Activated naive CD8-positive, alpha-beta T cell treated with anti-CD3 and anti-CD28 coated beads, Interleukin-2, amount 10 ng/mL, durations not matched to agents 7 days and 5 days (primary cell): ENCODE data around the gene CFAP46. TPM values are rescaled to one million over a fixed set of nuclear protein-coding genes. Genes with fewer than 3 reads are reported as not detected.
A peak's percentile ranks its signal among the peaks of the same experiment; 100 is the strongest.
"Not testable (repeated sequence)": the region's sequence is repeated elsewhere in the genome, so short reads cannot be mapped to it uniquely, and the experiment has no call there.

Experiments used
- ATAC-seq: fragments of 150-1000 bp; cut with Tn5 transposase; one replicate; pipeline ENCODE4 v1.10.0; 2021; ENCODE audit warnings: low read depth, moderate library complexity
- POLR2A ChIA-PET: fragments of 350-600 bp; sonication (Branson Sonifier 250); formaldehyde crosslinking; loops from one replicate; lab custom pipeline; 2021; ENCODE audit warnings: antibody characterized with exemption; lab: Charles Lee
- DNase-seq: peaks from one replicate; pipeline ENCODE4 v3.0.0; 2021
- H3K27ac Mint-ChIP-seq: one replicate; pipeline ENCODE4 v1.8.0; 2022; ENCODE audit warnings: mild to moderate bottlenecking, mixed read lengths
- H3K27me3 Mint-ChIP-seq: one replicate; pipeline ENCODE4 v1.8.0; 2022; ENCODE audit warnings: mild to moderate bottlenecking, moderate library complexity, mixed read lengths
- H3K36me3 Mint-ChIP-seq: one replicate; pipeline ENCODE4 v1.8.0; 2021; ENCODE audit warnings: mild to moderate bottlenecking, mixed read lengths
- H3K4me1 Mint-ChIP-seq: one replicate; pipeline ENCODE4 v1.8.0; 2021; ENCODE audit warnings: mixed read lengths
- H3K4me3 Mint-ChIP-seq: one replicate; pipeline ENCODE4 v1.8.0; 2022; ENCODE audit warnings: mild to moderate bottlenecking, moderate library complexity, mixed read lengths
- H3K9me3 Mint-ChIP-seq: one replicate; pipeline ENCODE4 v1.8.0; 2021; ENCODE audit warnings: mixed read lengths
- total RNA-seq, 2 experiments: library from RNA; stranded (reverse); gene quantifications; one replicate each; pipeline ENCODE4 v1.2.3, GENCODE V29; 2021

Gene CFAP46
- total RNA-seq, 2 experiments from 2014 or later = not detected

DNA sequence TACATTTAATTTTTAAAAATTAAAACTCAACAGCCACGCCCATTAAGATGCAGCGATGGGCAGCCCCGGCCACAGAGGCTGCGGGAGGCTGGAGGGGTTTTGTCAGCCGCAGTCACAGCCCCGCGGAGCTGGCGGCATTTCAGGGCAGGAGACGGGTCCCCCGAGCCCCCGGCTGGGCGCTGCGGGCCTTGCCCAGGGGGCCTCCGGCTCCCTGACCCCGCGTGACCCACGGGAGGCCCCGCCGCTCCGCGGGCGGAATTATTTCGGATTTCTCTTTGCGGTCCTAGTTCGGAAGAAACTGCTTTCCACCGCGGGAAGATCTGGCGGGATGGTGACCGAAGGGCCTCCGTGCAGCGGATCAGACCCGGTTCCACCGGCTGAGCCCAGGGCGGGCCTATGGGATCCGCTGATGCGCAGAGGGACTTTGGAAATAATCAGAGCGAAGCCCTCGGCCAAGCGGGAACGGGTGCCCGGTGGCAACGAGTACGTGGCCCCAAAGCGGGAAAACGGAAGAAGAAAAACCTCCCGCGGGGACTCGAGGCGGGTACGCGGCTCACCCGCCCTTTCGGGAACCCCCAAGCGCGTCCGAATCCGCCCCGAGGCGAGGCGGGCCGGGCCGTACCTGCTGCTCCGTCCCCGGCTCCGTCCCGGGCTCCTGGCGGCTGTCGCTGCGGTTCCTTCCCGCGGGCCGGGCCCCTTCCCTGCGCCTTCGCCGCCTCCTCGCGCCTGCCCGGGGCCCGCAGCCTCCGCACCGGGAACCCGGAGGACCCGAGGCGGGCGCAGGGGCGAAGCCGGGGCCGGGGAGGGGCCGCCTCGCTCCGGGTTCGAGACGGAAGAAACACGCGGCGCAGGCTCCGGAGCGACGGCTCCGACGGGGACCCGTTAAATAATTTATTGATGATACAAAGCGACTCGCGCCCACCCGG, 158.2 kb downstream of the CFAP46 start:
- Mint-ChIP-seq H3K4me3 (no peak overlapping the region), H3K27me3 (peaks cover 19% of the 10 kb centered on the region), H3K4me1 (no peaks in the 10 kb centered on the region), H3K9me3 (no peaks in the 10 kb centered on the region), H3K27ac (no peak overlapping the region), H3K36me3 (peaks cover 3% of the 10 kb centered on the region)
- POLR2A ChIA-PET = no interaction called here
- no peak for ATAC-seq
- no peak for DNase-seq

DNA sequence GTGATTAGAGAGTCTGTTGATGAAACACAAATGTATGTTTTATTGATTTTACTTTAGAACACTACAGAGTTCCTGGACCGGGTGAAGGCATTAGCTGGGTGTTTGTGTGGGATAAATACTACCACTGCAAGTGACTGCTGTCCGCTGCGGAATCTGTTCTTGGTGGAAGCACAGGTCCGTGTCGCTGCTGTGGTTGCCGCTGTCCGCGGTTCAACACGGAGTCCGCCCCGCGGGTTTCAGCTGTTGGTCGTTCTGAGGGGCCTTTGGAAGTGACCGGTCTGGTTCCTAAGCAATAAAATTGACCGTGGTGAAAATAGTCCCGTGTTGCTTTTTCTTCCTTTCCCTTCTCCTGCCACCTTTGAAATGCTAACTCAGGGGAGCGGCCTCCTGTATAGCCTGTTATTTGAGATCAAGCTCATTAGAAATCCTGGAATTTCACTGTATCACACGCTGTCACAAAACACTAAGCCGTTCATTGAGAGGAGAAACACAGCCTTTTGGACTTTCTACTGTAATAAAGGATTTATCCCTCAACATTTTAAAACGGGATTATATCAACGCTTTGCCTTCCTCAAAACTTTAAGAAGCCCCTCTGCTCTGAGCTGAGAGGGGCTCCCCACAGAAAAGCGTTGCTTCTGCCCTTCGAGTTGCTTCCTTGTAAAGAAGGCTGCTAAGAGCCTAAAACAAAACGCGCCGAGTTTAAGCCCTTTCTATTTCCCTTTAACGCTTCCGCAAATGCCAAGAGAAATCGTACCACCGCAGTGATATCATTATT, 159.0 kb downstream of the CFAP46 start:
- no peak for DNase-seq
- Mint-ChIP-seq H3K36me3 (peaks cover 3% of the 10 kb centered on the region), H3K27me3 (peaks cover 16% of the 10 kb centered on the region), H3K9me3 (no peaks in the 10 kb centered on the region), H3K4me1 (no peaks in the 10 kb centered on the region), H3K4me3 (no peak overlapping the region), H3K27ac (peak overlapping the region; percentile 38)
- no peak for ATAC-seq
- POLR2A ChIA-PET = no interaction called here

DNA sequence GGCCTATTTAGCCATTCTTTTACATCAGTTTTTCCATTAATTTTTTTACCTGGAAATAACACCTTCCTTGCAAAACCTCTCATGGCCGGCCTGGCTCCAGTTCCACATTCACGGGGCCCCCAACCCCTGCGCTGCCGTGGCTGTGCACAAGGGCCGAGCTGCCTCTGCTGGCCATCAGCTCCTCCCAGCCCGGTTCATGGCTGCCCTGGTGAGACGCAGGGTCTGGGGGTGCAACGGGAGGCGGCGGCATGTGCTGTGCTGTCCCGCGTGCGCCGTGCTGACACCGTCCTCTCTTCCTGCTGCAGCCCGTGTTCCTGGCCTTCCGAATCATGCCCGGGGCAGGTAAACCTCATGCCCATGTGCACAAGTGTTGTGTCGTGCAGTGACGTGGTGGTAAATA, 160.8 kb downstream of the CFAP46 start:
- Mint-ChIP-seq H3K4me1 (no peaks in the 10 kb centered on the region), H3K9me3 (no peaks in the 10 kb centered on the region), H3K27ac (no peak overlapping the region), H3K36me3 (peaks cover 3% of the 10 kb centered on the region), H3K27me3 (peaks cover 13% of the 10 kb centered on the region), H3K4me3 (no peak overlapping the region)
- POLR2A ChIA-PET = no interaction called here
- ATAC-seq (no peak), DNase-seq (no peak)

DNA sequence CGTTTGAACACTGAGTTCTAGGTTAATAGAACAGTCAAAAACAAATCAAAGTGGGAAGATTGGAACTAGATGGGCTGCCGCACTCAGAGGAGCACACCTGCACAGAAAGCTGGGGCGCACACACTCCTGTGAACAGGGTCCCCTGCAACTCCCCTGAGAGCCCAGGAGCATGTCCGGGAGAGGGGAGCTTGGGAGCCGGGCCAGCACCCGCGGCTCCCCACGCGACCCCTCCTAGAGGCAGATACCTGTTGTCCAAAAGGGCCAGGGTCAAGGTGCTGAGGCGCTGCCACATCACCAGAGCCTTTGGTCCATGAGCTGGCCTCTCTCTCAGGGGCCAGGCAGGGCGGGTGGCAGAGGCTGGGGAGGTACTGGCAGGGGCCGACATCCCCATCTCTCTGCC, 162.0 kb downstream of the CFAP46 start:
- no peak for ATAC-seq
- no peaks in the 10 kb centered on the region for H3K9me3 Mint-ChIP-seq
- peaks cover 3% of the 10 kb centered on the region for H3K36me3 Mint-ChIP-seq
- no peak overlapping the region for H3K27ac Mint-ChIP-seq
- H3K27me3 Mint-ChIP-seq = peaks cover 13% of the 10 kb centered on the region
- no peak overlapping the region for H3K4me3 Mint-ChIP-seq
- DNase-seq = no peak
- POLR2A ChIA-PET = no interaction called here
- H3K4me1 Mint-ChIP-seq = no peaks in the 10 kb centered on the region

DNA sequence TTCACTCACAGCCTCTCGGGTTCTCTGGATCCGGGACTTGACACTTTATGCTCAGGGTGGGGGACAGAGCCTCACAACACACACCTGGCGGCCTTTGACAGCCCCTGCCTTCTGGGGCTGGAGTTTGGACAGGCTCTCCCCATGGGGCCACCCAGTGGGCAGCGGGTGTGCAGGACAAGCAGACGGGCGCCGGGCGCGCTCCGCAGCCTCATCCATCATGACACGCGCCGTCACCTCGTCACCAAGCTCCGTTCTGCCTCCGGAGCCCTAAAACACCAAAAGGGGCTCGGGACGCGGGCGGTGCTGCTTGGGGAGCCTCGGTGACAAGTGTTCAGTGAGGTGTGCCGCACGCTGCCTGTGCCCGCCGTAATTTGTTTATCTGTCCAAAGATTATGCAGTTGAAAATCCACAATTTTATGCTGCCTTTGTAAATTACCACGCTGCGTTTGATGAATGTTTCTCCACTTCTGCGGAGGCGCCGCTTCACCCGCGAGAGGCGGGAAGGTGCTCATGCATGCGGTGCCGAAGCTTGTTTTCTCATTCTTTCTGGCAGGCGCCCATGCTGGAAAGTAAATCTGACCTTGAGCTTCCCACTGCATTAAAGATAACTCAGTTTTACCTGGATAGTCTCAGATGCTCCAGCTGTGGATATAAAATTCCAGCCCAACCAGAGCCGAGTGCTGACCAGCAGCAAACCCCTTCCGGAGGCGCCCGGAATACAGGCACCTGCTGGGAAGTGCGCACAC, 162.6 kb downstream of the CFAP46 start:
- DNase-seq (no peak), ATAC-seq (no peak)
- H3K4me1 Mint-ChIP-seq = no peaks in the 10 kb centered on the region
- peaks cover 13% of the 10 kb centered on the region for H3K27me3 Mint-ChIP-seq
- no peak overlapping the region for H3K27ac Mint-ChIP-seq
- H3K4me3 Mint-ChIP-seq = no peak overlapping the region
- H3K9me3 Mint-ChIP-seq = no peaks in the 10 kb centered on the region
- H3K36me3 Mint-ChIP-seq = peaks cover 3% of the 10 kb centered on the region
- POLR2A ChIA-PET = no interaction called here

DNA sequence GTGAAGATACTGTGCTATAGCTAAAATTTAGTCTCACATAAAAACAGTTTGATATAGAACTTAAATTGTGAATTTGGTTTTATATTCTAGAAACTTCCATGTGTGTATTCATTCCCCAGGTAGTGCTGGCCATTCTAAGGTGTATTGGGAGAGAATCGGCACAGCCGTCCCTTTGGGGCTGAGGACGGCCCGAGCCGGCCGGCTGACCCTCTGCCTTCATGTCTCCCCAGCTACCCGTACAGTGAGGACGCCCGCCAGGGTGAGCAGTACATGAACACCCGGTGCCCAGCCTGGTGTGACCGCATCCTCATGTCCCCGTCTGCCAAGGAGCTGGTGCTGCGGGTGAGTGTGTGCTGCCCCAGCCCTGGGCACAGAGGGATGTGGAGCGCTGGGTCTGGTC, 164.9 kb downstream of the CFAP46 start:
- Mint-ChIP-seq H3K4me1 (no peaks in the 10 kb centered on the region), H3K36me3 (peaks cover 3% of the 10 kb centered on the region), H3K4me3 (no peak overlapping the region), H3K27ac (no peak overlapping the region), H3K9me3 (peaks cover 1% of the 10 kb centered on the region), H3K27me3 (no peaks in the 10 kb centered on the region)
- POLR2A ChIA-PET = no interaction called here
- no peak for DNase-seq
- no peak for ATAC-seq

DNA sequence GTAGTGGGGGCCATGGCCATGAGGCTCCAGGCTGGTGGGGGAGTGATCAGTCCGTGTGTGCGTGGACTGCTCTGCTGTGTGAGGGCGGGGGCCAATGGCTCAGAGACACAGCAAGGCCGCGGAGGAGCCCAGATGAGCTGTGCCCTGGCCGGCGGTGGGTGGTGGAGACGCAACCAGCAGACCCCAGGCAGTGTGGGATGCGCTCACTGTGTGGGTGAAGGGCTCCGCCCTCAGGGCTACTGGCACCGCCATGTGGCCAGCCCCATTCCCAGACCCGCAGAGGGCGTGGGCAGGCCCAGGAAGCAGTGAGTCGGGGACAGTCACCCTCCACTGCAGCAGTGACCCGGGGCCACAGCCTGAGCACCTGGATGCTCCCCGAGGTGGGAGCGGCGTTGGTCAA, 165.5 kb downstream of the CFAP46 start:
- no peak for DNase-seq
- no peak for ATAC-seq
- POLR2A ChIA-PET = no interaction called here
- peaks cover under 1% of the 10 kb centered on the region for H3K36me3 Mint-ChIP-seq
- peaks cover 1% of the 10 kb centered on the region for H3K9me3 Mint-ChIP-seq
- no peaks in the 10 kb centered on the region for H3K27me3 Mint-ChIP-seq
- no peak overlapping the region for H3K4me3 Mint-ChIP-seq
- H3K4me1 Mint-ChIP-seq = no peaks in the 10 kb centered on the region
- H3K27ac Mint-ChIP-seq = no peak overlapping the region

DNA sequence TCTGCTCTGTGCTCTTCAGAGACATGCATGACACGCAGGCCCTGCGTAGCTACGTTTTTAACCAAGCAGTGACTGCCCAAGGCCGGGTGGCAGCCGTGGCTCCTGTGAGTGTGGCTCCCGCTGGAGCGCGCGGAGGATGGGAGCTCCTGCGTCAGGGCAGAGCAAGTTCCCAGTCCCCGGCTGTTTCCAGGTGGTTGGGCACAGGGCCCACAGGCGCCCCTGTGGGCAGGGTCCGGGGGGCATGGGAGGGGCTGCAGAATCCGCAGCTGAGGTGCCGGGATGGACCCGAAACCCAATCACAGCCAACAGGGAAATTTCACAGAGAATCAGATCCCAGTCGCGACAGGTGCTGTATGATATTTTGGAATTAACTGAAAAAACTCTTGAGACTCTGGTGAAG, 166.2 kb downstream of the CFAP46 start:
- DNase-seq (no peak), ATAC-seq (no peak)
- Mint-ChIP-seq H3K9me3 (peaks cover 1% of the 10 kb centered on the region), H3K36me3 (peaks cover 2% of the 10 kb centered on the region), H3K27me3 (no peaks in the 10 kb centered on the region), H3K4me3 (no peak overlapping the region), H3K27ac (no peak overlapping the region), H3K4me1 (no peaks in the 10 kb centered on the region)
- POLR2A ChIA-PET = no interaction called here

DNA sequence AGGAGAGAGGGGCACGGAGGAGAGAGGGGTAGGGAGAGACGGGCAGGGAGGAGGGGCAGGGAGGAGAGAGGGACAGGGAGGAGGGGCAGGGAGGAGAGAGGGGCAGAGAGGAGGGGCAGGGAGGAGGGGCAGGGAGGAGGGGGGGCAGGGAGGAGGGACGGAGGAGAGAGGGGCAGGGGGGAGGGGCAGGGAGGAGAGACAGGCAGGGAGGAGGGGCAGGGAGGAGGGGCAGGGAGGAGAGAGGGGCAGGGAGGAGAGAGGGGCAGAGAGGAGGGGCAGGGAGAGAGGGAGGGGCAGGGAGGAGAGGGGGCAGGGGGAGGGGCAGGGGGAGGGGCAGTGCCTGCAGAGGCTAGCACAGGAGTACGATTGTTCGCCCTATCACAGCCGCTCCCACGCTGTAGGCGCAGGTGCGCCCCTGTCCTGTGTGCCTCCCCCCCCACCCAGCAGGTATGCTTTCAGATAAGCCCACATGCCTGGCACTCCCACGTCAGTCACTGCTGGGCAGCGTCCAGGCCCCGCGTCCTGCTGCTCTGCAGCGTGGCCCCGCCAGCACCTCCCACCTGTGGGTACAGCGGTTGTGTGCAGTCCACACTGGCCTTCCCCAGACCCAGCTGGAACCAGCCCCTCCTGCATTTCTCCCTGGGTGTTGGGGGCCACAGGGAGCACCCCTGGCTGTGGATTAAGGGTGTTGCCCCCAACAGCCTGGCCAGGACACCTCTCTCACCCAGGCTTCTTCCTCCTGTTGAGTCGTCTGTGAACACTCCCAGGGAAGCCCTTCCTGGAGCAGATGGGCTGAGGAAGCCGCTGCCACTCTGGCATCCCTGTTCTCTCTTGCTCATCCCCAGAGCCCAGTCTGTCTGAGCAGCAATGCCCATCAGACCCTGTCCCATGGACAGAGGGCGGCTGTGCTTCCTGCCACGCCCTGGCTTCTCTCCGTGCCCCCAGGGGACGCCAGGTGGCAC, 167.2 kb downstream of the CFAP46 start:
- Mint-ChIP-seq H3K36me3 (peaks cover 8% of the 10 kb centered on the region), H3K9me3 (peaks cover 1% of the 10 kb centered on the region), H3K4me3 (no peak overlapping the region), H3K27ac (no peak overlapping the region), H3K4me1 (no peaks in the 10 kb centered on the region), H3K27me3 (no peaks in the 10 kb centered on the region)
- POLR2A ChIA-PET = no interaction called here
- no peak for DNase-seq
- no peak for ATAC-seq

DNA sequence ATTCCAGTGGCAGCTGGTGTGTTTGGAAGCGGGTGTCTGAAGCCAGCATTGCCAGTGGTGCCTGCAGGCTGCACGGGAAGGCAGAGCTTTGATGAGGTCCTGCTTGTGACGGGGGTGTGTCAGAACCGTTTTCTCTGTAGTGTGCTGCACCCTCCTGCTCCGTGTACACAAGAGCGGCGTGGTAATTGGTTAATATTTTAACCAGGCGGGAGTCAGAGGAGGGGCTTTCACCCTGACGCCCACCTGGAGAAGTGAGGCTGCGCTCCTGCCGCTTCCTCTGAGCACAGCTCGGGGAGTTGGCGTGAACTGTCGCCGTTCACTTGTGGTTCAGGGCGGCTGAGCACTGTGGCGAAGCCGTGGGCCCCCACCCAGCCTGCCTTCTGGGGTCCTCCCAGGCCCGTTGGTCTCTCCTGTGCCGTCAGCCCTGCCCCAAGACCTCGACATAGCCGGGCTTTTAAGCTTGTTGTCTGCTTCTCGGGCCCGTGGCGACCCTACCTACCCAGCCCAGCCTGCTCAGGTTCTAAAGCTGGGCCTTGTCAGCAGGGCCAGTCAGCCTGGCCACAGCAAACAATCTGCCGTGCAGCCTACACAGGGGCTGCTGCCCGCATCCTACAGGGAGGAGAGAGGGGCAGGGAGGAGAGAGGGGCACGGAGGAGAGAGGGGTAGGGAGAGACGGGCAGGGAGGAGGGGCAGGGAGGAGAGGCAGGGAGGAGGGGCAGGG, 168.0 kb downstream of the CFAP46 start:
- POLR2A ChIA-PET = no interaction called here

DNA sequence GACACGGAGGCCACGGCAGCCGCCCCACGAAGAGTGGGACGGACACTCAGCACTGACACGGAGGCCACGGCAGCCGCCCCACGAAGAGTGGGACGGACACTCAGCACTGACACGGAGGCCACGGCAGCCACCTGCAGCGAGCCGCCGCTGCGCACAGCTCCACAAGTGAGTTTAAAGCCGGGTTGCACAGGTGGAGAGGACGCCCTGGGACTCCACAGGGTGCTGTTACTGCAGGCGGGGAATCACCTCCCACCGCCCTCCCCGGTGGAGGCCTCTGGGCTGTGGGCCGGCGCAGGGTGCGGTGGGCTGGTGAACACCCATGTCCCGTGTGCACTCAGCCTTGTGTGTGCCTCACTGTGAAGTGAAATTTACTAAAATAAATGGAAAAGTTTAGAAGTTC, 169.6 kb downstream of the CFAP46 start:
- H3K9me3 Mint-ChIP-seq, H3K27ac Mint-ChIP-seq, ATAC-seq, H3K27me3 Mint-ChIP-seq, H3K4me3 Mint-ChIP-seq, POLR2A ChIA-PET, DNase-seq, H3K4me1 Mint-ChIP-seq, H3K36me3 Mint-ChIP-seq: not testable (repeated sequence)

More for the DNA sequence above, 168.0 kb downstream of the CFAP46 start:
- no peaks in the 10 kb centered on the region for H3K4me1 Mint-ChIP-seq
- peaks cover 1% of the 10 kb centered on the region for H3K9me3 Mint-ChIP-seq
- no peaks in the 10 kb centered on the region for H3K27me3 Mint-ChIP-seq
- DNase-seq = no peak
- ATAC-seq = no peak
- H3K36me3 Mint-ChIP-seq = peaks cover 8% of the 10 kb centered on the region
- H3K4me3 Mint-ChIP-seq = no peak overlapping the region
- no peak overlapping the region for H3K27ac Mint-ChIP-seq
